ENCODE measurements around the gene TRIO. TPM values are rescaled to one million over a fixed set of nuclear protein-coding genes. Genes with fewer than 3 reads are reported as not detected.

TRIO gene
- total RNA-seq, 1 donor from 2014 or later: 223 TPM

GRCh38 chr5:14141764-14142163, 1.4 kb upstream of the TRIO start:
- Mint-ChIP-seq H3K27me3 (peaks cover 2% of the 10 kb centered on the region), H3K9me3 (no peaks in the 10 kb centered on the region), H3K4me1 (peaks cover 25% of the 10 kb centered on the region), H3K4me3 (peak overlapping the region; percentile 89), H3K36me3 (ENCODE audit: low read depth) (peaks cover 3% of the 10 kb centered on the region), H3K27ac (no peak overlapping the region)
- CTCF ChIA-PET: interaction anchor here (0.9 to 4.3 kb wide), 3 partner anchors 103 to 129 kb away, joined by 3 to 18 read pairs (median 3); no protein-coding TSS in a partner anchor
- intact Hi-C loops (cut with micrococcal nuclease): loop anchor here (1.0 kb wide), 2 partner anchors 33 to 190 kb away; no protein-coding TSS in a partner anchor
- POLR2A ChIA-PET: interaction anchor here (2.6 kb wide), 1 partner anchor 128 kb away, joined by 8 read pairs; no protein-coding TSS in a partner anchor
- ATAC-seq (ENCODE audit: low read depth): no peak
- DNase-seq: no peak
- TF ChIP-seq CTCF (IDR thresholded peaks at IDR 0.05): no peak

- H3K4me3 Mint-ChIP-seq: peak overlapping the region; percentile 89
- H3K9me3 Mint-ChIP-seq: no peaks in the 10 kb centered on the region
- H3K27ac Mint-ChIP-seq: peak overlapping the region; percentile 94
- ChIA-PET POLR2A (interaction anchor here (0.8 to 4.1 kb wide), 7 partner anchors 13 to 128 kb away, joined by 3 to 101 read pairs (median 9); no protein-coding TSS in a partner anchor), CTCF (interaction anchor here (0.9 to 4.3 kb wide), 4 partner anchors 34 to 129 kb away, joined by 3 to 18 read pairs (median 4); no protein-coding TSS in a partner anchor)
- peaks cover 2% of the 10 kb centered on the region for H3K27me3 Mint-ChIP-seq
- no peak for TF ChIP-seq CTCF (IDR thresholded peaks at IDR 0.05)
- H3K4me1 Mint-ChIP-seq: peaks cover 31% of the 10 kb centered on the region
- no peak for DNase-seq
- ATAC-seq (ENCODE audit: low read depth): peak; percentile 1
- H3K36me3 Mint-ChIP-seq (ENCODE audit: low read depth): peaks cover 3% of the 10 kb centered on the region
- intact Hi-C loops (cut with micrococcal nuclease): loop anchor here (1.0 kb wide), 2 partner anchors 34 to 189 kb away; no protein-coding TSS in a partner anchor
These were observed 828 bp upstream of the TRIO start for GRCh38 chr5:14142202-14142826.

- no peak for TF ChIP-seq CTCF (IDR thresholded peaks at IDR 0.05)
- intact Hi-C loops (cut with micrococcal nuclease): loop anchor here (1.0 kb wide), 1 partner anchor 132 kb away; no protein-coding TSS in a partner anchor
- Mint-ChIP-seq H3K36me3 (ENCODE audit: low read depth) (peaks cover 3% of the 10 kb centered on the region), H3K4me3 (no peak overlapping the region), H3K27me3 (peaks cover 2% of the 10 kb centered on the region), H3K27ac (no peak overlapping the region), H3K9me3 (no peaks in the 10 kb centered on the region), H3K4me1 (peaks cover 43% of the 10 kb centered on the region)
- no peak for DNase-seq
- ATAC-seq (ENCODE audit: low read depth): peak; percentile 2
- POLR2A ChIA-PET: interaction anchor here (1.0 to 4.1 kb wide), 9 partner anchors 12 to 127 kb away, joined by 3 to 101 read pairs (median 8); no protein-coding TSS in a partner anchor
- CTCF ChIA-PET: interaction anchor here (1.0 to 4.3 kb wide), 6 partner anchors 11 to 128 kb away, joined by 3 to 18 read pairs (median 6); no protein-coding TSS in a partner anchor
These were observed 351 bp downstream of the TRIO start for GRCh38 chr5:14143546-14143840.

GRCh38 chr5:14143841-14144585, 871 bp downstream of the TRIO start:
- DNase-seq (peak; percentile 67), ATAC-seq (ENCODE audit: low read depth) (peak; percentile 6)
- Mint-ChIP-seq H3K27ac (peak overlapping the region; percentile 89), H3K9me3 (no peaks in the 10 kb centered on the region), H3K4me3 (peak overlapping the region; percentile 83), H3K27me3 (peaks cover 1% of the 10 kb centered on the region), H3K36me3 (ENCODE audit: low read depth) (peaks cover 3% of the 10 kb centered on the region), H3K4me1 (peaks cover 48% of the 10 kb centered on the region)
- ChIA-PET POLR2A (interaction anchor here (0.7 to 4.1 kb wide), 12 partner anchors 11 to 143 kb away, joined by 3 to 101 read pairs (median 6); no protein-coding TSS in a partner anchor), CTCF (interaction anchor here (1.0 to 4.3 kb wide), 5 partner anchors 11 to 127 kb away, joined by 3 to 18 read pairs (median 5); no protein-coding TSS in a partner anchor)
- TF ChIP-seq CTCF (IDR thresholded peaks at IDR 0.05): no peak
- intact Hi-C loops (cut with micrococcal nuclease): loop anchor here (1.0 to 2.0 kb wide), 4 partner anchors 25 to 521 kb away; partner anchors contain the start of gene OTULIN
